Kidney (tissue), 14 donors: ENCODE measurements around the gene SMAP2. TPM values are rescaled to one million over a fixed set of nuclear protein-coding genes. Genes with fewer than 3 reads are reported as not detected.

ENCODE experiments used
- DNase-seq, 5 donors: peaks; one replicate each; pipeline ENCODE4 v3.0.0-alpha.2; 2013 to 2020
- FAIRE-seq: peaks from 2 replicates; lab custom pipeline; 2012; peaks lifted over from hg19 to GRCh38; lab: Jason Lieb, UNC
- H3K27ac ChIP-seq, 2 donors: one replicate each; pipeline ENCODE4 v1.7.0; 2013; ENCODE audit warnings: low read depth in 2 of 2, low read length in 2 of 2, inconsistent platforms in 1 of 2
- H3K27me3 ChIP-seq: one replicate; pipeline ENCODE4 v1.7.1; 2013; ENCODE audit warnings: low read length, inconsistent platforms; ENCODE audit not compliant: control insufficient read depth, insufficient read depth
- H3K36me3 ChIP-seq, 3 donors: one replicate each; pipeline versions ENCODE4 v1.7.0 to v1.7.1; 2013; ENCODE audit warnings: low read length in 3 of 3, control low read depth in 1 of 3, inconsistent platforms in 1 of 3; ENCODE audit not compliant: insufficient read depth in 3 of 3, control insufficient read depth in 2 of 3
- H3K4me1 ChIP-seq, 3 donors: one replicate each; pipeline versions ENCODE4 v1.7.0 to v1.7.1; 2013; ENCODE audit warnings: low read length in 3 of 3, inconsistent platforms in 1 of 3, low read depth in 1 of 3; ENCODE audit not compliant: control insufficient read depth in 2 of 3, insufficient read depth in 2 of 3
- H3K4me3 ChIP-seq, 3 donors: one replicate each; pipeline versions ENCODE4 v1.7.0 to v1.8.1; 2013; ENCODE audit warnings: low read length in 3 of 3, control low read depth in 1 of 3, inconsistent platforms in 1 of 3
- H3K9ac ChIP-seq, 3 donors: one replicate each; pipeline versions ENCODE4 v1.7.0 to v1.7.1; 2013; ENCODE audit warnings: low read length in 3 of 3, control low read depth in 1 of 3, inconsistent platforms in 1 of 3
- H3K9me3 ChIP-seq, 3 donors: one replicate each; pipeline versions ENCODE4 v1.7.0 to v1.7.1; 2013; ENCODE audit warnings: low read length in 3 of 3, control low read depth in 1 of 3, inconsistent platforms in 1 of 3; ENCODE audit not compliant: control insufficient read depth in 2 of 3, insufficient read depth in 1 of 3
- CTCF ChIP-seq: IDR thresholded peaks from 3 replicates; pipeline ENCODE4 v1.5.1; 2012; ENCODE audit warnings: mild to moderate bottlenecking, moderate library complexity, borderline replicate concordance; ENCODE audit not compliant: insufficient read depth; ENCODE audit errors: extremely low read depth
- intact Hi-C: fragments of 100-400 bp; cut with DNase I; formaldehyde crosslinking; loops from one replicate; pipeline ENCODE4 v1.11.1; 2022
- polyA plus RNA-seq: library from polyadenylated mRNA; stranded (reverse); fragments of 350-450 nt; fragmentation: Illumina TruSeq; extraction: RNeasy Lipid Tissue Mini Kit (QIAGEN cat#74804); gene quantifications from one replicate; pipeline ENCODE4 v1.2.3, GENCODE V29; 2014; ENCODE audit warnings: low read depth, low replicate concordance; ENCODE audit not compliant: insufficient read depth
- total RNA-seq: library from RNA; stranded (reverse); fragmentation: NEBNext Ultra II Directional; extraction: Animal tissue kit (Norgen Biotek cat#: 25700); gene quantifications from one replicate; pipeline ENCODE4 v1.2.1, GENCODE V29; 2021
- donor health status: control.
- donor health status: control.
- donor health status: control.
- donor health status: control.
- donor health status: control.
- donor health status: DM: yes; HTN: yes; CAD: no.
- donor health status: Normal renal cell carcinoma (clear cell type).

The SMAP2 gene
- total and polyA plus RNA-seq, 2 donors from 2014 or later, result 17.9 to 61.3 TPM

GRCh38 chr1:40450495-40451237 is 77.1 kb downstream of the SMAP2 start:
- Histone ChIP-seq H3K9me3 (no peaks in the 10 kb centered on the region), H3K27me3 (no peaks in the 10 kb centered on the region), H3K9ac (peak overlapping the region; percentile 20 to 82 (median 68)), H3K4me3 (peak overlapping the region; percentile 84 to 92 (median 86)), H3K36me3 (no peaks in the 10 kb centered on the region), H3K27ac (peak overlapping the region in 1 of 2 donors; percentile 57), H3K4me1 (peaks cover 0 to 6% (median 0%) of the 10 kb centered on the region in 3 donors)
- FAIRE-seq (no peak), DNase-seq (peak in 3 of 5 donors; percentile 36 to 62 (median 39))
- intact Hi-C loops, result no loop called here
- no peak for TF ChIP-seq CTCF

- Histone ChIP-seq H3K27me3 (no peaks in the 10 kb centered on the region), H3K9ac (no peak overlapping the region), H3K36me3 (no peaks in the 10 kb centered on the region), H3K27ac (no peak overlapping the region), H3K4me1 (peaks cover 0 to 6% (median 0%) of the 10 kb centered on the region in 3 donors), H3K4me3 (no peak overlapping the region), H3K9me3 (no peaks in the 10 kb centered on the region)
- no peak for TF ChIP-seq CTCF
- intact Hi-C loops, result no loop called here
- FAIRE-seq (no peak), DNase-seq (no peak)
These were observed 77.7 kb downstream of the SMAP2 start for GRCh38 chr1:40451238-40451585.

GRCh38 chr1:40454873-40455272 is 81.3 kb downstream of the SMAP2 start:
- Histone ChIP-seq H3K27me3 (no peaks in the 10 kb centered on the region), H3K4me3 (no peak overlapping the region), H3K36me3 (no peaks in the 10 kb centered on the region), H3K4me1 (peaks cover 0 to 4% (median 0%) of the 10 kb centered on the region in 3 donors), H3K27ac (no peak overlapping the region), H3K9me3 (peaks cover 0 to 19% (median 10%) of the 10 kb centered on the region in 3 donors), H3K9ac (no peak overlapping the region)
- no peak for FAIRE-seq
- no peak for DNase-seq
- no peak for TF ChIP-seq CTCF
- intact Hi-C loops, result no loop called here
